NCI-H2081 (cell line): ENCODE results near the gene DPF1.

Experiments used
- DNase-seq, 2 experiments: peaks; one replicate each; lab custom pipeline; 2025; lab: John Stamatoyannopoulos, UW

DPF1 gene

GRCh38 chr19:38221421-38221820 is 2.6 kb downstream of the DPF1 start:
- no peak for DNase-seq

- no peak for DNase-seq
These were observed 4.8 kb downstream of the DPF1 start for GRCh38 chr19:38219221-38219620.

GRCh38 chr19:38218204-38218603 is 5.8 kb downstream of the DPF1 start:
- no peak for DNase-seq

- no peak for DNase-seq
These were observed 7.0 kb downstream of the DPF1 start for GRCh38 chr19:38216785-38217641.

GRCh38 chr19:38213911-38214625 is 10.0 kb downstream of the DPF1 start:
- no peak for DNase-seq

GRCh38 chr19:38213469-38213868 is 10.6 kb downstream of the DPF1 start:
- no peak for DNase-seq

GRCh38 chr19:38211766-38212165 is 12.3 kb downstream of the DPF1 start:
- no peak for DNase-seq

GRCh38 chr19:38211151-38211591 is 12.9 kb downstream of the DPF1 start:
- DNase-seq, result no peak

- DNase-seq, result no peak
These were observed 13.5 kb downstream of the DPF1 start for GRCh38 chr19:38210458-38210987.

GRCh38 chr19:38209671-38210457 is 14.2 kb downstream of the DPF1 start:
- DNase-seq, result peak in 1 of 2 experiments; percentile 7

GRCh38 chr19:38209152-38209551 is 14.9 kb downstream of the DPF1 start:
- DNase-seq, result no peak

GRCh38 chr19:38208571-38208970 is 15.5 kb downstream of the DPF1 start:
- DNase-seq, result no peak

GRCh38 chr19:38207543-38207942 is 16.5 kb downstream of the DPF1 start:
- DNase-seq, result no peak

GRCh38 chr19:38206928-38207327 is 17.1 kb downstream of the DPF1 start:
- DNase-seq, result no peak

- DNase-seq, result no peak
These were observed 17.8 kb downstream of the DPF1 start for GRCh38 chr19:38206006-38206745.

GRCh38 chr19:38204728-38205127 is 19.3 kb downstream of the DPF1 start:
- peak; percentile 29 to 76 for DNase-seq

GRCh38 chr19:38204096-38204495 is 19.9 kb downstream of the DPF1 start:
- DNase-seq, result peak; percentile 64 to 70

GRCh38 chr19:38203197-38203596 is 20.8 kb downstream of the DPF1 start:
- no peak for DNase-seq

- no peak for DNase-seq
These were observed 21.5 kb downstream of the DPF1 start for GRCh38 chr19:38202504-38202903.

GRCh38 chr19:38201731-38202130 is 22.3 kb downstream of the DPF1 start:
- DNase-seq, result no peak

GRCh38 chr19:38199340-38199739 is 24.7 kb downstream of the DPF1 start:
- no peak for DNase-seq
